Measurements from ENCODE around the gene CBX8. TPM values are rescaled to one million over a fixed set of nuclear protein-coding genes. Genes with fewer than 3 reads are reported as not detected.
A peak's percentile ranks its signal among the peaks of the same experiment; 100 is the strongest.

CBX8 gene
- total RNA-seq, 1 donor from 2014 or later: 23.1 TPM

DNA sequence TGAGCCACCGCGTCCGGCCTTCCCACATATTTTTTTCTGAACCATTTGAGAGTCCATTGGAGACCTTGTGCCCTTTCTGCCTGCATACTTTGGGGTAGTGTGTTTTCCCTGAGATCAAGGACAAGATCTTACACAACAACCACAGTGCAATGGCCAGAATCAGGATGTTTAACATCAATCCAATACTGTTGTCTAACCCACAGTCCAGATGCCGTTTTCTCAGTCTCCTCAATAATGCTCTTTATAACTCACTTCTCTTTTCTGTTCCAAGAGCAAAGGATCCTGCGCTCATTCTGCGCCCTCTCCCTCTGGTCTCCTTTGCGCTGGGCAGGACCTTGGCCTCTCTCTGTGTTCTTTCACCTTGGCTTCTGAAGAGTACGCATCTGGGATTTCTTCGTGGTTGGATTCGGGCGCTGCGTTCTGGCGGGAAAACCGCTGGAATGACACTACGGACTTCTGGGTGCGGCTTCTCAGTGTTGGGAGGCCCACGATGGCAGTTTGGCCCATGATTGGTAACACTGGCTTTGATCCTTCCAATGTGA is 25.8 kb upstream of the CBX8 start:
- DNase-seq (ENCODE audit: low spot score, unreplicated experiment): no peak
- peaks cover 44% of the 10 kb centered on the region for H3K27me3 Mint-ChIP-seq
- peak overlapping the region; percentile 13 for H3K27ac Mint-ChIP-seq
- peaks cover 23% of the 10 kb centered on the region for H3K4me1 Mint-ChIP-seq (ENCODE audit: low read depth)
- peaks cover 5% of the 10 kb centered on the region for H3K9me3 Mint-ChIP-seq (ENCODE audit: low read depth)
- TF ChIP-seq, protein P1, sequence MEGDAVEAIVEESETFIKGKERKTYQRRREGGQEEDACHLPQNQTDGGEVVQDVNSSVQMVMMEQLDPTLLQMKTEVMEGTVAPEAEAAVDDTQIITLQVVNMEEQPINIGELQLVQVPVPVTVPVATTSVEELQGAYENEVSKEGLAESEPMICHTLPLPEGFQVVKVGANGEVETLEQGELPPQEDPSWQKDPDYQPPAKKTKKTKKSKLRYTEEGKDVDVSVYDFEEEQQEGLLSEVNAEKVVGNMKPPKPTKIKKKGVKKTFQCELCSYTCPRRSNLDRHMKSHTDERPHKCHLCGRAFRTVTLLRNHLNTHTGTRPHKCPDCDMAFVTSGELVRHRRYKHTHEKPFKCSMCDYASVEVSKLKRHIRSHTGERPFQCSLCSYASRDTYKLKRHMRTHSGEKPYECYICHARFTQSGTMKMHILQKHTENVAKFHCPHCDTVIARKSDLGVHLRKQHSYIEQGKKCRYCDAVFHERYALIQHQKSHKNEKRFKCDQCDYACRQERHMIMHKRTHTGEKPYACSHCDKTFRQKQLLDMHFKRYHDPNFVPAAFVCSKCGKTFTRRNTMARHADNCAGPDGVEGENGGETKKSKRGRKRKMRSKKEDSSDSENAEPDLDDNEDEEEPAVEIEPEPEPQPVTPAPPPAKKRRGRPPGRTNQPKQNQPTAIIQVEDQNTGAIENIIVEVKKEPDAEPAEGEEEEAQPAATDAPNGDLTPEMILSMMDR (IDR thresholded peaks at IDR 0.05; ENCODE audit: unreplicated experiment): no peak
- H3K36me3 Mint-ChIP-seq (ENCODE audit: insufficient read depth): peaks cover 3% of the 10 kb centered on the region
- no peak overlapping the region for H3K4me3 Mint-ChIP-seq (ENCODE audit: low read depth)

DNA sequence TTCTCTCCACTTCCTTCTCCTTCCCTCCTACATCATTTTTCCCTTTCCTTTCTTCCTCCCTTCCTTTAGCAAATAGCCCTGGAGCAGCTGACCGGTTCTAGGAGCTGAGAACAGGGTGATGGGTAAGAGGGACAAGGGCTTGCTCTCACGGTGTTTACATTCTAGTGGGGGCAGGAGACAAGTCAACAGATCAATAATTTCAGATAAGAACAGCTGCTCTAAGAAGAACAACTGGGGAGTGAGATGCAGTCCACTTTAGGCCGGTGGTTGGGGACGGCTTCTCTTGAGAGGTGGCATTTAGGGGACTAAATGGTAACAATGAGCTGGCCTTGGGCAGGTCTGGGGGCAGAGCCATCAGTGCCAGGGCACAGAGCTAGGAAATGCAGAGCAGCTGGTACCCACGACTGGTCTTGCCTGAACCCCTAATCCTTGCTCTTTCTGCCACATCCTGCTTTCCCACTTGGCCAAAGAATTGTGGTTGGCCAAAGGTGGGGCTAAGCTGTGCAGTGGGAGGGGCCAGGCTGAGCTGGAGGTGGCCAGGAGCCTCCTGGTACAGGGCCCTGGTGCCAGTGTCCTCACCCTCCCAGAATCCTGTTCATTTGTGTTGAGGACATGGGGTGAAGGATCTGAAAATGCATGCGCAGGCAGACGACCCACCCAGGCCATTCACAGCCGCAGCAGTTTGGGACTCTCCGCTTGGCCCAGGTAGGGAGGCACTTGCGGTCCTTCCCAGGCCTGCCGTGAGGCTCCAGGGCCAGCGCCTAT is 24.6 kb upstream of the CBX8 start:
- Mint-ChIP-seq H3K36me3 (ENCODE audit: insufficient read depth) (peaks cover 3% of the 10 kb centered on the region), H3K4me3 (ENCODE audit: low read depth) (no peak overlapping the region), H3K4me1 (ENCODE audit: low read depth) (peaks cover 20% of the 10 kb centered on the region), H3K27ac (peak overlapping the region; percentile 87), H3K27me3 (peaks cover 52% of the 10 kb centered on the region), H3K9me3 (ENCODE audit: low read depth) (peaks cover 5% of the 10 kb centered on the region)
- TF ChIP-seq, protein P1 (IDR thresholded peaks at IDR 0.05; ENCODE audit: unreplicated experiment): no peak
- no peak for DNase-seq (ENCODE audit: low spot score, unreplicated experiment)

DNA sequence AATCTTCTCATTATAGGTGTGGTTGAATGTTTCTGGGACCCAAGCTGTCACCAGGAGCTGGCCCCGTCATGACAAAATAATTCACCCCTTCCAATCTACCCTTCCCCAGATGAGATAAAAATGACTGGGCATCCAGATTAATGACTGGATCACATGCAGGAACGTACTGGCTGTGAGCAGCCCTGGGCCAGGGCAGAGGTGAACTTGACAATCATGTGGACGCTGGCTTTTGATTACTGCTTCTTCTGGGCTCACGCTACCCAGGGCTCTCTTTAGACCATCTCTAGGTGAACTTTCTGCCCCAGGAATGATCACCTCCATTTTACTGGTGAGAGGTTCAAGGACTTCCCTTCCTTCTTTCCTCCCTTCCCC is 24.1 kb upstream of the CBX8 start:
- Mint-ChIP-seq H3K4me3 (ENCODE audit: low read depth) (no peak overlapping the region), H3K27me3 (peaks cover 52% of the 10 kb centered on the region), H3K9me3 (ENCODE audit: low read depth) (peaks cover 5% of the 10 kb centered on the region), H3K36me3 (ENCODE audit: insufficient read depth) (peaks cover 3% of the 10 kb centered on the region), H3K27ac (peak overlapping the region; percentile 87), H3K4me1 (ENCODE audit: low read depth) (peaks cover 23% of the 10 kb centered on the region)
- TF ChIP-seq, protein P1 (IDR thresholded peaks at IDR 0.05; ENCODE audit: unreplicated experiment): no peak
- DNase-seq (ENCODE audit: low spot score, unreplicated experiment): no peak

DNA sequence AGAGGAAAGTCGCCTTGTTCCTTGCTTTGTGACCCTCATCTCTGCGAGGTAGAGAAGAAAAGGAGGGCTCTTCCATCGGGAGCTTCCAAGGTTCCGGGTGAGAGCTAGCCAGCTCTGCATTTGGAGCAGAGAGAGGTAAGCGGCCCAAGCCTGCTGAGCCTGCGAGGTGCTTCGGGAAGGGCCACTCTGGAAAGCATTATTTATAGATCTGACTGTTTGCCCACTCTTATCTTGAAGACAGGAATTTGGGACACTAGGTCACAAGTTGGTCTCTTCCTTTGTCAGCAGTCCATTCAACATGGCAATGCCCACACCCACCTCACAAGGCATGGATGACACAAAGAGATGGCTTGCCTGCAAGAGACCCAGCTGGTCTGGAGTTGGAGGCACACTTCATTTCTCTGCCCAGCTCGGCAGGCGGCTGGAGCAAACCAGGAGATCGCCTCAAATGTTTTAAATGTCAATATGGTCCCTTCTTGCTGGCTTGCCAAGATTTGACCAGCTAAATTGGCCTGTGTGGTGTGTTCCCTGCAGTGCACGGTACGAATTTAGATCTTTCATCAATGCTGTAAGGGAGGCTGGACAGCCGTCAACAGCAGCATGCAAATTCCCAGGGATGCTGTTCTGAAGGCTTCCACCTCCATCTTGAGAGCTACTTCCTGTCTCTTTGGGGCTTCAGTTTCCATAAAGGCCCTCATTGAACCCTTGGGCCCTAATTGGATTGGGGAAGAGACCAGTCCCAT is 22.8 kb upstream of the CBX8 start:
- Mint-ChIP-seq H3K4me1 (ENCODE audit: low read depth) (peaks cover 21% of the 10 kb centered on the region), H3K36me3 (ENCODE audit: insufficient read depth) (peaks cover 3% of the 10 kb centered on the region), H3K27me3 (peaks cover 49% of the 10 kb centered on the region), H3K4me3 (ENCODE audit: low read depth) (no peak overlapping the region), H3K9me3 (ENCODE audit: low read depth) (peaks cover 5% of the 10 kb centered on the region), H3K27ac (no peak overlapping the region)
- DNase-seq (ENCODE audit: low spot score, unreplicated experiment): no peak
- TF ChIP-seq, protein P1 (IDR thresholded peaks at IDR 0.05; ENCODE audit: unreplicated experiment): no peak

DNA sequence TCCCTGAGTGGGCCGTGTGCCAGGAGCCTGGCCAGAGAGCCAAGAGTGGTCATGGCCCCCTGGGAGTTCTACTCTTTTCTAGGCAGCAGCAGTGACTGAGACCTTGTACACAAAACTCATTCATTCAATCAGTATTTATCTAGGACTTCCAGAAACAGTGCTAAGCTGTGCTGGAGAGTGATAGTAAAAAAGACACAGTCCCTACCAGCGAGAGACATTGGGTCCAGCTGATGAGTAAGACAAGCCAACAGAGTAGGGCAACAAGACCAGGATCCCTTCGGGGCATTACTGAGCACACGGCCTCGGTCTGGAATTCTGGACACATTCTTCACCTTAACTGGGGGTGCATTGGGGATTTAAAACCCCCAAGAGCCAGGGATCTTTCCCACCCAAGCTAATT is 22.2 kb upstream of the CBX8 start:
- DNase-seq (ENCODE audit: low spot score, unreplicated experiment): no peak
- Mint-ChIP-seq H3K27ac (no peak overlapping the region), H3K36me3 (ENCODE audit: insufficient read depth) (no peaks in the 10 kb centered on the region), H3K4me1 (ENCODE audit: low read depth) (peaks cover 24% of the 10 kb centered on the region), H3K9me3 (ENCODE audit: low read depth) (peaks cover 3% of the 10 kb centered on the region), H3K27me3 (peaks cover 50% of the 10 kb centered on the region), H3K4me3 (ENCODE audit: low read depth) (no peak overlapping the region)
- TF ChIP-seq, protein P1 (IDR thresholded peaks at IDR 0.05; ENCODE audit: unreplicated experiment): no peak

Data from progenitor cell of endocrine pancreas (in vitro differentiated cells).